Measurements from ENCODE around the gene FRMD4B. TPM values are rescaled to one million over a fixed set of nuclear protein-coding genes. Genes with fewer than 3 reads are reported as not detected.

The FRMD4B gene
- total RNA-seq, 3 donors from 2014 or later, result 26.0 to 29.4 (median 28.6) TPM

DNA sequence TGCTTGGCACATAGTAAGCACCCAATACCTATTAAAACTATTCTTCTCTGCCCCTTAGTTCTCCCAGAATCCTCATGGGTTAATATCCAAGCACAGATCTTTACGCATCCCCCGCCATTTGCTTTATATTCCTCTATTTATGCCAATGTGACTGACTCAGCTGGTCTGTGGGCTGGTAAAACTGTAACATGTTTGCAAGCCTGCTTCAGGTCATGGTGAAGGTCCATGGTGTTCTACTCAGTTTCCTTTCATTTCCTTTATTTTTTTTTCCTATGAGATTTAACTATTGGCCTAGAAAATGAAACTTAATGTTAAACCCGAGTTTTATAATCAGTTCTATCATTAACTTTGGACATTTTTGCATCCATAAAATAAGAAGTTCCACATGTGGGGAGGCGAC lies 47.0 kb downstream of the FRMD4B start:
- intact Hi-C loops (cut with DNase I, micrococcal nuclease), result no loop called here
- Histone ChIP-seq H3K36me3 (ENCODE audit: low read depth) (no peaks in the 10 kb centered on the region), H3K4me3 (no peak overlapping the region), H3K9me3 (no peaks in the 10 kb centered on the region), H3K4me1 (ENCODE audit: low read depth) (no peaks in the 10 kb centered on the region)
- DNase-seq (no peak), ATAC-seq (no peak)
- TF ChIP-seq, protein P1, sequence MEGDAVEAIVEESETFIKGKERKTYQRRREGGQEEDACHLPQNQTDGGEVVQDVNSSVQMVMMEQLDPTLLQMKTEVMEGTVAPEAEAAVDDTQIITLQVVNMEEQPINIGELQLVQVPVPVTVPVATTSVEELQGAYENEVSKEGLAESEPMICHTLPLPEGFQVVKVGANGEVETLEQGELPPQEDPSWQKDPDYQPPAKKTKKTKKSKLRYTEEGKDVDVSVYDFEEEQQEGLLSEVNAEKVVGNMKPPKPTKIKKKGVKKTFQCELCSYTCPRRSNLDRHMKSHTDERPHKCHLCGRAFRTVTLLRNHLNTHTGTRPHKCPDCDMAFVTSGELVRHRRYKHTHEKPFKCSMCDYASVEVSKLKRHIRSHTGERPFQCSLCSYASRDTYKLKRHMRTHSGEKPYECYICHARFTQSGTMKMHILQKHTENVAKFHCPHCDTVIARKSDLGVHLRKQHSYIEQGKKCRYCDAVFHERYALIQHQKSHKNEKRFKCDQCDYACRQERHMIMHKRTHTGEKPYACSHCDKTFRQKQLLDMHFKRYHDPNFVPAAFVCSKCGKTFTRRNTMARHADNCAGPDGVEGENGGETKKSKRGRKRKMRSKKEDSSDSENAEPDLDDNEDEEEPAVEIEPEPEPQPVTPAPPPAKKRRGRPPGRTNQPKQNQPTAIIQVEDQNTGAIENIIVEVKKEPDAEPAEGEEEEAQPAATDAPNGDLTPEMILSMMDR (IDR thresholded peaks at IDR 0.05), result no peak

DNA sequence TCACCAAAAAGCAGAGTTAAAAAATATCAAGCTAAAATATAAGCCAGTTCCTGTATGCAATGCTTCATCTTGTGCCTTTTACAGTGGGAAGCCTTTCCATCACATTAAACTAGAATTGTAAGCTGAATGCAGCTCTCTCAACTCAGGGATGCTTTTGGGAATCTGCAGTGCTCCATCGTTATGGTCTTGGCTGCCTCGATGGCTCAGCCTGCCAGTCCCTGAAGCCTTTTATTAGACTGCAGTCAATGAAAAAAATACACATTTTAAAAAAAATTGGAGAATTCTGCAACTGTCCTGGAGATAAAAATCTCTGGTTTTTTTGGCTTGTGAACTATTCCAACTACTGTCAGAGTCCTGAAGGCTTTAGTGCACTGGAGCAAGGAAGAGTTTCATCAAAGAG lies 53.0 kb downstream of the FRMD4B start:
- ATAC-seq, result no peak
- Histone ChIP-seq H3K9me3 (no peaks in the 10 kb centered on the region), H3K4me3 (no peak overlapping the region), H3K36me3 (ENCODE audit: low read depth) (no peaks in the 10 kb centered on the region), H3K4me1 (ENCODE audit: low read depth) (no peaks in the 10 kb centered on the region)
- intact Hi-C loops (cut with DNase I, micrococcal nuclease), result no loop called here
- TF ChIP-seq, protein P1 (IDR thresholded peaks at IDR 0.05), result no peak
- DNase-seq, result no peak

DNA sequence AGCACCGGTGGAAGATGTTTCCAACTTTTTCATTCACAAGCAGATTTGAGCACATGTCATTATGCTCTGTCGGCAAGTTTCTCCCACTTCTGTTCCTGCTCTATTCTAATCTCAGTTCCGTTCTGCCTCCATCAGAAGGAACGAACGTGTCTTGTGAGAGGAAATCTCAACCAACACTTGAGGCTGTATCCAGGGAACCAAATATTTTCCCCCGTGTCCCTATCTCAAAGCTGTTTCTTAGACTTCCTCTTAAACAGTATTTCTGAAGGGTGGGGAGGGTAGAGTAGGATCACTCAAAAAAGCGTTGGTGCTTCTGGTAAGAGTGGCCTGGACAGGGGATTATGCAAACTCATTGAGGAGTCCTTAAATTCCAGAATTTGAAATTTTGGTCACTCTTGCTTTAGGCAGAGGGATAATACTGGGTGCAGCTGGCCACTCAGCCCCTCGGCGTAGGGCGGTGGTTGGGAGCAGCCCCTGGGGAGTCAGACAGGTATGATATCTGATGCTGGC lies 54.9 kb downstream of the FRMD4B start:
- TF ChIP-seq, protein P1 (IDR thresholded peaks at IDR 0.05), result no peak
- peak; percentile 44 for ATAC-seq
- Histone ChIP-seq H3K36me3 (ENCODE audit: low read depth) (no peaks in the 10 kb centered on the region), H3K4me3 (no peak overlapping the region), H3K9me3 (no peaks in the 10 kb centered on the region), H3K4me1 (ENCODE audit: low read depth) (no peaks in the 10 kb centered on the region)
- intact Hi-C loops (cut with DNase I, micrococcal nuclease), result no loop called here
- DNase-seq, result peak in 1 of 3 donors; percentile 17

DNA sequence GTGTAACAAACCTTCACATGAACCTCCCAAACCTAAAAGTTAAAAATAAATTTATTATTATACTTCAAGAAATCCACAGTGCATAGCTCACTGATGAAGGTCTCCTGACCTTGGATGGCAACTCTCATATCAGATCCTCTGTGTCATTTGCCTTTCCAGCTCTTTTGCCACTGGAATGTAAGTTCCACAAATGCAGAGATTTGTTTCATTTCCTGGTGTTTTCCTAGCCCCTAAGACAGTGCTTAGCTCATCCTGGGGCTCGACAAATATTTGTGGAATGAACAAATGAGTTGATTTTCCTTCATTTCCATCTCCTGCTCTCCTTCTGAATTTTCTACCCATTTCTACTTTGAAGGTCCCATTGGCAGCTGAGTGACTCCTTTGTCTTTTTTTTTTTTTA lies 56.0 kb downstream of the FRMD4B start:
- TF ChIP-seq, protein P1 (IDR thresholded peaks at IDR 0.05), result no peak
- DNase-seq, result no peak

DNA sequence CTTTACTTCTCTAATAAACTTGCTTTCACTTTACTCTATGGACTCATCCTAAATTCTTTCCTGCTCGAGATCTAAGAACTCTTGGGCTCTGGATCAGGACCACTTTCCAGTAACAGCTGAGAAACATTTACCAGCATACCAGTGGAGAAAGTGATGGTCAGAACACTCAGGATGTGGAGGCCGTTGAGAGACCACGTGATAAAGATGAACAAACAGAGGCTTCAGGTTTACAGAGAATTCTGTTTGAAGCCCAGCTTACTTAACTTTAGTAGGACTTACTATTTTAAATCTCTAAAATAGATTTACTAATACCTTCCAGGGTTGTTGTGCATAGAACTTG lies 57.0 kb downstream of the FRMD4B start:
- intact Hi-C loops (cut with DNase I, micrococcal nuclease), result no loop called here
- TF ChIP-seq, protein P1 (IDR thresholded peaks at IDR 0.05), result no peak
- Histone ChIP-seq H3K36me3 (ENCODE audit: low read depth) (no peaks in the 10 kb centered on the region), H3K4me3 (no peak overlapping the region), H3K9me3 (no peaks in the 10 kb centered on the region), H3K4me1 (ENCODE audit: low read depth) (no peaks in the 10 kb centered on the region)
- ATAC-seq (no peak), DNase-seq (no peak)

More for the DNA sequence above, 56.0 kb downstream of the FRMD4B start:
- Histone ChIP-seq H3K4me1 (ENCODE audit: low read depth) (no peaks in the 10 kb centered on the region), H3K9me3 (no peaks in the 10 kb centered on the region), H3K36me3 (ENCODE audit: low read depth) (no peaks in the 10 kb centered on the region), H3K4me3 (no peak overlapping the region)
- ATAC-seq, result no peak
- intact Hi-C loops (cut with DNase I, micrococcal nuclease), result no loop called here

All from mucosa of descending colon (tissue), 3 donors.